GM12874 (cell line): ENCODE data around the gene DNAJA2.

Experiments
- CTCF ChIP-seq: IDR thresholded peaks from 2 replicates; pipeline ENCODE4 v1.5.1; 2011; ENCODE audit warnings: low read depth, mild to moderate bottlenecking, control low read depth, low read length, moderate library complexity; ENCODE audit not compliant: insufficient read depth

The DNAJA2 gene

GRCh38 chr16:46974352-46974751, 878 bp upstream of the DNAJA2 start:
- TF ChIP-seq CTCF = peak; percentile 13; the same call in 1 of the 2 replicates

- TF ChIP-seq CTCF = no peak
Measured at GRCh38 chr16:46973996-46974324, 486 bp upstream of the DNAJA2 start.

- TF ChIP-seq CTCF = no peak
Measured at GRCh38 chr16:46972429-46973206, 856 bp downstream of the DNAJA2 start.

GRCh38 chr16:46971271-46971670, 2.2 kb downstream of the DNAJA2 start:
- TF ChIP-seq CTCF = no peak

GRCh38 chr16:46970089-46970488, 3.4 kb downstream of the DNAJA2 start:
- TF ChIP-seq CTCF = no peak

- TF ChIP-seq CTCF = no peak
Measured at GRCh38 chr16:46968063-46968435, 5.4 kb downstream of the DNAJA2 start.

- TF ChIP-seq CTCF = no peak
Measured at GRCh38 chr16:46962629-46963028, 10.8 kb downstream of the DNAJA2 start.
